Activated CD8-positive, alpha-beta memory T cell treated with anti-CD3 and anti-CD28 coated beads, Interleukin-2, amount 50 U/mL, for 1 hour (primary cell): Measurements from ENCODE around the gene CARD18.
"Not testable (repeated sequence)": the region's sequence is repeated elsewhere in the genome, so short reads cannot be mapped to it uniquely, and the experiment has no call there.

Source experiments
- DNase-seq: peaks from one replicate; pipeline ENCODE4 v3.0.0-alpha.2; 2020; ENCODE audit errors: extremely low read depth

Gene CARD18

DNA sequence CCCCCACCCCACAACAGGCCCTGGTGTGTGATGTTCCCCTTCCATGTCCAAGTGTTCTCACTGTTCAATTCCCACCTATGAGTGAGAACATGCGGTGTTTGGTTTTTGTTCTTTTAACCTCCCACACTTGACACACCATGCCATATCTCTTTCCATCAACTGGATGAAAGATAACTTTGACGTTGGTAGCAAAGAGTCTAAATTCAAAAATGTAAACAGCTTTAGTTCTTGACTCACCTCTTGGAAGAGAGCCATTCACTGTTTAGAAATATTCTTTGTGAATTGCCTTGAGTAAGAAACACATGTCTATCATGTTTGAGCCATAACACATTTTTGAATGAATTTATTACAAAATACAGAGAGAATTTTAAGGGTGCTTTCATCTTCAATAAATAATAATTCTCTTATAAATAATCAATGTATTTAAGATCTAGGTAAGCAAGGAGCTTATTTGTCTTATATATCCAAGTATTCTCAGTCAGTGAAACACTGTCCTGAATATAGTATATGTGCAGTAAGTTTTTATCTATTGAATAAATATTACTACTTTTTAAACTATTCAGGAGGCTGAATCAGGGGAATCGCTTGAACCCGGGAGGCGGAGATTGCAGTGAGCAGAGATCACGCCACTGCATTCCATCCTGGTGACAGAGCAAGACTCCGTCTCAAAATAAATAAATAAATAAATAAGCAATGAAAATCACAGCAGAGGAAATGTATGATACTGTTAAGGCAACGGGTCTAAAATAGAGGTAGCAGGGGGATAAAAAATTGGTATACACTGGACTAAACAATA, 6.7 kb downstream of the CARD18 start:
- DNase-seq = no peak

DNA sequence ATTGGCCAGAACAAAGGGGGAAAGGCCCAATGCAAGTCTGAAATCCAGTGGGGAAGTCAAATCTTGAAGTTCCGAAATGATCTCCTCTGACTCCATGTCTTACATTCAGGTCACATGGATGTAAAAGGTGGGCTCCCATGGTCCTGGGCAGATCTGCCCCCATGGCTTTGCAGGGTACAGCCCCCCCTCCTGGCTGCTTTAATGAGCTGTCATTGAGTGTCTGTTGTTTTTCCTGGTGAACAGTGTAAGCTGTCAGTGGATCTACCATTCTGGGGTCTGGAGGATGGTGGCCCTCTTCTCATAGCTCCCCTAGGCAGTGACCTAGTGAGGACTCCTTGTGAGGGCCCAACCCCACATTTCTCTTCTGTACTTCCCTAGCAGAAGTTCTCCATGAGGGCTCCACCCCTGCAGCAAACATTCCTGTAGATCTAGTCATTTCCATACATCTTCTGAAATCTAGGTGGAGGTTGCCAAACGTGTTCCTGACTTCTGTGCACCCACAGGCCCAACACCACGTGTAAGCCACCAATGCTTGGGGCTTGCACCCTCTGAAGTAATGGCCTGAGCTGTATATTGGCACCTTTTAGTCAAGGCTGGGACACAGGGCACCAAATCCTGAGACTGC, 9.3 kb downstream of the CARD18 start:
- no peak for DNase-seq

DNA sequence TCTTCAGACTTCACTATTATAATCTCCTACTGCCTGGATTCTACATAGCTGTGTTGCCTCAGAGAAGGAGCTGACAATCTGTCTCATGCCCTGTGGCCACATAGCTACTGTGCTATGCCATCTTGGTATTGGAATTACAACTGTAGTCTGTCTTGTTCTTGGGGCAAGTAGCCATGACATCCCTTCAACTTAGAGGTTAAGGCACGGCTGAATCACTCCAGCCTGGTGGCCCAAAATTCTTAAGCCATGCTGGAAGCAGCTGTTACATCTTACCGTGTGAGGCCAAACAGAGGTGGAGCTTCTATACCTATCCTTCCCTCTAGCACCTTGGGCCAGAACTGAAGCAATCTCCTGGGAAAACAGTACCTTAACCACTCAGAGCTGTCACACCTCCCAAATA, 14.8 kb downstream of the CARD18 start:
- no peak for DNase-seq

DNA sequence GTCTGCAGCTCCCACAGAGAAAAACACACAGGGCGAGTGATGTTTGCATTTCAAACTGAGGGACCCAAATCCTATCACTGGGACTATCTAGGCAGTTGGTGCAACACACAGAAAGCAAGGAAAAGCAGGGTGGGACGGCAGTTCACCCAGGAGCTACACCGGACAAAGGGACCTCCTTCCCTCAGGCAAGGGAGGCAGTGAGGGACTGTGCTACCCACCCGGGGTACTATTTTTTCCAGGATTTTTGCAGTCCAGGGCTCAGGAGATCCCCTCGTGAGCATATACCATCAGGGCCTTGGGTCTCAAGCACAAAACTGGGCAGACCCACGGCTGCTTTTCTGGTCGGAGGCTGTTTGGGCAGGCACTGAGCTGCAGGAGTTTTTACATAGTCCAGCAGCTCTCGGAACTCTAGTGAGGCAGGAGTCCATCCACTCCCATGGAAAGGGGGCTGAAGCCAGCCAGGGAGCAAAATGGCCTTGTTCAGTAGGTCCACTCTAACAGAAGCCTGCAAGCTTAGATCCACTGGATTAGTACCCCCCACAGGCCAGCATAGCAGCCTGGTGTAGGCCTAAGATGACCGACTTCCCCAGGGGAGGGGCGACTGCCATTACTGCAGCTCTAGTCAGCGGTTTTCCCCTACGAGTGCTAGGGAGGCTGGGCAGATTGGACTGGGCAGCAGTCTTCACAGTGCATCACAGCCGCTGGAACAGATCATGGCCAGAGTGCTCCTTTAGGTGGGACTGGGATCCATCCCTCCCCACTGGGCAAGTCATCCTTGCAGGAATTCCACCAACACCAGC, 28.2 kb downstream of the CARD18 start:
- no peak for DNase-seq

DNA sequence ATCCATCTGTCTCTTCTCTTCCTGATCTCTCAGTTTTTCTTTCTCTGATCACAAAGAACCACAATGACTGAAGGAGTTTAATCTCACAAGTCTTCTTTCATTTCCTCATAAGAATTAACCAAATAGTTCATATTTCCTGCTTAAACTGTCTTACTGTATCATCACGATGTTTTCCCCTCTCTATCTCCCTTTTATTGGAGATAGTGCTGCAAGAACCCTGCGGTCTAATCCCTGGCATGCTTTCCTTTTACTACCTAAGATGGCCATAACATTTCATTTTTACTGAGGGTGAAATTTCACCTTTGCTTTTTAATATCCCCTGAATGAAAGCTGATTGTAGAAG, 28.9 kb downstream of the CARD18 start:
- no peak for DNase-seq

- DNase-seq = no peak
Measured at GRCh38 chr11:105109855-105110687, 29.5 kb downstream of the CARD18 start.

- DNase-seq = no peak
Measured at GRCh38 chr11:105109321-105109720, 30.2 kb downstream of the CARD18 start.

- DNase-seq = no peak
Measured at GRCh38 chr11:105108247-105108646, 31.3 kb downstream of the CARD18 start.

GRCh38 chr11:105107226-105107825, 32.2 kb downstream of the CARD18 start:
- DNase-seq = not testable (repeated sequence)

DNA sequence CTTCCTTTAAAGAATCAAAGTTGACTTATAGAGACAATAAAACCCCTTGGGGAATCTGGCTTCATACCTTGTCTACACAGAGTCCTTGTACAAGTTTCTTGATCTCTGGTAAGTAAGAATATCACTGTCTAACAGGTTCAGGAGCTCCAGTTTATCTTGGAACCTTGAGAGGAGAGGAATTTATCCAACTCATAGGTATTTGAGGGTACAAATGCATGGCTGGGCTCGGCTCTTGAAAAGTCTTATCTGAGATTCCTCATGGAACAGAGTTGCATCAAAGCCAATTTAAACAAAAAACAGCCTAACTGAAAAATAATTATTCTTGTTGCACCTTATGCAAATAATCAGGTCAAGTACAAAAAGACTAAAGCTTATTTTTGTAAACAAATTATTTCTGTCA, 33.4 kb downstream of the CARD18 start:
- DNase-seq = no peak

DNA sequence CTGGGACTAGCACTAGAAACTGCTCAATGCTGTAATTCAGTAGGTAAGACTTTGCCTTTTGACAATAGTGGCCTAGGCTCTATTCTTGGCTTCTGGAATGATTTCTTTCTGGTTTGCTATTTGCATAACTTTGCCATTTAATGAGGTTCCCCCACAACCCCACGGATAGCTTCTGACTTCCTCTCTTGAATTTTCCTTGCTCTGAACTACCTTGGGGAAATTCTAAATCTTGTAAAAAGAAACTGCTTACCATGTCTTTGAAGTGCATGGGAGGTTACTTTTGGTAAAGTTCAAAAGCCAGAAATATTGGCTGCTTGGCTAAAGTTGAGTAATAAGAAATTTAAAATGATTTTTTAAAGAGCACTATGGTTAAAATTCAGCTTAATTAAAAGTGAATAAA, 35.3 kb downstream of the CARD18 start:
- no peak for DNase-seq

GRCh38 chr11:105103336-105103735, 36.2 kb downstream of the CARD18 start:
- DNase-seq = no peak

DNA sequence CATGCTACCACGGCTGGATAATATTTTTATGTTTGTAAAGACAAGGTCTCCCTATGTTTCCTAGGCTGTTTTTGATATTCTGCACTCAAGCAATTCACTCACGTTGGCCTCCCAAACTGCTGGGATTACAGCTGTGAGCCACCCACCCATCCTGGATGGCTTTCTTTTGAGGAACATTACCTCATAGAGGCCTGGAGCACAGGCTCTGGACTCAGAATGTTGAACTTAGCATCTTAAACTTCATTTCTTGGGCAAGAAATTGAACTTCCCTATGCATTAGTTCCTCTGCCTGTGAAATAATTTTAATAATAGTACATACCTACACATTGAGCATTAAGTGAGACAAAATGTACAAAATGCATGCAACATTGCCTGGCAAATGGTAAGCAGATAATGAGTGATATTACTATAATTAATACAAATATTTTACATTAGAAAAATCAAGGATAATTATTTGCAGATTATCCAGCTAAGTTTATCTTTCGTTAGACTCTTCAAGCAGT, 37.4 kb downstream of the CARD18 start:
- DNase-seq = not testable (repeated sequence)

DNA sequence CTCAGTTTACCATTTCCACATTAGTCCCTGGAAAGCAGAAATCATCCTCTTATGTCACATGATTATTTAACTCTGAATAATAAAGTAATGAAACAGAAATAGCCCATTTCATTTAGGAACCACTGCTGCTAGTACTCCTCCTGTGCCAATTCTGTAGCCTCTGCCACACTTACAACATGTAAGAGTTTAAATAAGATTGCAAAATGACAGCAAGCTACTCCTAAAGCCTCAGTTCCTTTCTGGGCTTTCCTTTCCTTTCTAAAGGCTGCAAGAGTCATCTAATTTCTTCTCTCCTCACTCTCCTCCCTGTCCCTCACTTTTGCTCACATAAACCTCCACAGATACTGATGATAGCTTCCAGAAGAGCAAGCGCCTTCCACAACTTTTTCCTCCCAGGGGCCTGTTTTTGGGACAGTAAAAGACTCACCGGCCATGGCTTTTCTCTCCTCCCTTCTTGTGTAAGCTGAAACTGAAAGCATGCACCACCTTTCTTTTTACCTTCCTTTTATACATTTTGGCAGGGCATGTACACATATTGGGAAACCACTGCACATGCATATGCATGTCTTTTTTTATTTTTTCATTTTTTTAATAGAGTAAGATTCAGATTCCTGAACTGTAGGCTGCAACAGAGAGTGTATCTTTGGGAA, 38.5 kb downstream of the CARD18 start:
- DNase-seq = no peak

DNA sequence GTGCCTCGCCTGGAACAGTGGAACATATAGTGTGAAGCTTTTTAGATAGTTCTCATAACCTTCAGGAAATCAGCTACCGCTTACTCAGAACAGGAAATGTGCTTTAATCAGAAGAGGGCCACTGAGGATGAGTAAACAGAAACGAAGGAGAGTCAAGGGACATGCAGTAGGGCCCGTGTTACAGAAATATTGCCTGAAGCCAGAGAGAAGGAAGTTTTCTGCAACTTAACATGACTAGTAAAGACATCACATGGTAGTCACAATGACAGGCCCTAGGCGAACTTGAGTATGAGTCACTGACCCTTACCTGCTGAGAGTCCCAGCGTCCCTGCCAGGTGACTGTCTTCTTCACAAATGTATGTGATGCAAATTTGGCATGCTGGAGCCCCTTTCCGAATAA, 39.4 kb downstream of the CARD18 start:
- DNase-seq = no peak

DNA sequence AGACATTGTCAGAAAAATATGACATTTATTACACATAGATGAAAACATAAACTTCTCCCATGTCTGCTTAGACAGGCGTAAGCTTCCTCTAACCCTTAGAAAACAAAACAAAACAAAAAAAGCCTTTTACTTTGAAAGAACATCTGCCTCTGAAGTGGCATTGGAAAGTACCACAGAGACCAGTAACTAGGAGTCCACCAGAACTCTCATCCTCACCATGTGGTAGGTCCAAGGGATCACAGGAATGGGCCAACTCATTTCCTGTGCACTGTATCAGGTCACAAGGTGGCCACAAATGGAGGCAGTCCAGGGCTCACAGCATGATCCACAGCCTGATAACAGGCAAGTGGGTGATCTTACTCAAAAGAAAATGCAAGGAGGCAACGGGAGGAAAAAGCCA, 40.0 kb downstream of the CARD18 start:
- DNase-seq = not testable (repeated sequence)

- no peak for DNase-seq
Measured at GRCh38 chr11:105092256-105093239, 47.0 kb downstream of the CARD18 start.
